Measurements from ENCODE around the gene SLC9A3.

GRCh38 chr5:477871-478270, 46.4 kb downstream of the SLC9A3 start:
- TF ChIP-seq ZNF174 (tag by site-specific recombination; IDR thresholded peaks at IDR 0.05): no peak
- no peak for TF ChIP-seq CTCF (tag by site-specific recombination; IDR thresholded peaks at IDR 0.05)
- TF ChIP-seq YY1 (tag by site-specific recombination; IDR thresholded peaks at IDR 0.05): no peak
- TF ChIP-seq ZNF544 (tag by site-specific recombination; IDR thresholded peaks at IDR 0.05): no peak
- no peak for TF ChIP-seq ZNF423 (tag by site-specific recombination; IDR thresholded peaks at IDR 0.05)
- no peak for TF ChIP-seq ZNF639 (tag by site-specific recombination; IDR thresholded peaks at IDR 0.05)
- TF ChIP-seq ELK4 (IDR thresholded peaks at IDR 0.05; ENCODE audit: borderline replicate concordance, low read depth, low read length): no peak
- no peak for TF ChIP-seq ZNF223 (tag by site-specific recombination; IDR thresholded peaks at IDR 0.05)
- no peak for TF ChIP-seq BCL11A (tag by site-specific recombination; IDR thresholded peaks at IDR 0.05; ENCODE audit: low read depth)
- no peak for TF ChIP-seq ZNF184 (tag by site-specific recombination; IDR thresholded peaks at IDR 0.05)
- TF ChIP-seq ZNF626 (tag by site-specific recombination; IDR thresholded peaks at IDR 0.05): no peak
